Fibroblast of skin of left biceps (primary cell): Measurements from ENCODE around the gene HOXA5.

ENCODE experiments used
- DNase-seq, 2 experiments: peaks; one replicate each; pipeline ENCODE4 v3.0.0-alpha.2; 2013; ENCODE audit warnings: low read depth in 2 of 2

Gene HOXA5

GRCh38 chr7:27134392-27134791 is 9.1 kb downstream of the HOXA5 start:
- peak in 1 of 2 experiments; percentile 68 for DNase-seq

DNA sequence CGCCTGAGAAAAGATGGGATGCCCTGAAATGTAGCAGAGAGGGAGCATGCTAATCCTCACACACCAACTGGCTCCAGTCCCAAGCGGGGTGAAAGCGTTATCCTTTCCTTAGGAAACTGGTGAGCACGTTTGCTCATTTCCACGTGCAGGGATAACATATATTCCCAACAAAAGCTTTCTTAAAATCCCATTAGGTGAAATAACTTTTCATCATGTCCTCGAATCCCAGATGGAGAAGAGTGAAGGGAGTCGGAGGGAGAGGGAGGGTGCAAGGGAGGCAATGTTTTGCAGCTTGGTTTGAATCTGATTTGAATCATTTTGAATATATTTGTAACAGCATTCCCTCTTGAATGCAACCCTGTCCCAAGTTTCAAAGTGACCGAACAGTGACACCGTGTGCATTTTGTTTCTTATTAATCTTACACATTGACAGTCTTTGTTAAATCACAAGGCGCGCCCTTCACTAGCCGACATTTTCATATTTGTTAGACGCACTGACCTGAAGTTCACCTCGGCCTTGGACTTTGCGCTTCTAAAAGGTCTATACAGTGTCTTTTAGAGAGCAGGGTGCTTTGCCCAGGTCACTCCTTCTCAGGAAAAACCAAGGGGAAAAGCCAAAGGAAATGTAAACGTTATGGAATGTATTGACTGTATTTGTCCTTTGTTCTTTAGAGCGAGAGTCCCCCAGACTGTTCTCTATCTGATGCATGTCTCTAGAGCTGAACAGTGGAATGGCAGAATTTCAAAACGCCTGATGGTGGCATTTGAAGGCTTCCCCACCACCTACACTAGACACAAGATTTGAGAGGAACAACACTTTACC is 9.9 kb downstream of the HOXA5 start:
- DNase-seq, result no peak

DNA sequence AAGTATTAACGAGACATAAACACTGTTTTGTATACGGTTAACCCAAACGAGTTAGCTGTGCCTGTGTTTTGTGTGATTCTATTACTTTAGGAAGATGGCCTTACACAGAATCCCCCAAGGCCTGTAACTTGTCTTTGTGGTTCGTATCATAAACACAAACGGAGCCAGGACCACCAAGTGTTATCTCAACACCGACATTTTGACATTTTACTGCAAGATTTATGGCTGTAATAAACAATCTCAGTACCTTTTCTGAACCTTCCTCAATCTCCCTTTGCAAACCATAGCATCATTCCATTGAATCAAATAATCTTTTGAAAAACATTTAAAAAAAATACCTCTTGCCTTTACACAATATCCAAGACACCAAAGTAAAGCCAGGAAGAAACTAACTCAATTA is 10.5 kb downstream of the HOXA5 start:
- DNase-seq, result no peak

DNA sequence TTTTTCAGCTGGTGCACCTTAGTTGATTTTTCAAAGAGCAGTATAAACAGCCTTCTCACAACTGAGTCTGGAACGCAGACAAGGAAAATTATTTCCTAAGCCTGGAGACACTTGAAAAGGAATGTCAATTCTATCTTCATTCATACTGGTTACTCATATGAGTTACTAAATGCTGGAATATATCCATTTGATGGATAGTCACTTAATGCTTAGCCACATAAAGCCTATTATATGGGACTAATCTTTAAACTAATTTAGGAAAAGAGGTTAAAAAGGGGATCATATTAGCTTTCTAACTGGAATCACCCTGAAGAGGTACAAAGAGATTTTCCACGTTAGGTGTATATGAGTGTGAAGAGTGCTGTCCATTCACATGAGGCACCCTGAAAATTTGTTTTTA is 11.3 kb downstream of the HOXA5 start:
- no peak for DNase-seq

DNA sequence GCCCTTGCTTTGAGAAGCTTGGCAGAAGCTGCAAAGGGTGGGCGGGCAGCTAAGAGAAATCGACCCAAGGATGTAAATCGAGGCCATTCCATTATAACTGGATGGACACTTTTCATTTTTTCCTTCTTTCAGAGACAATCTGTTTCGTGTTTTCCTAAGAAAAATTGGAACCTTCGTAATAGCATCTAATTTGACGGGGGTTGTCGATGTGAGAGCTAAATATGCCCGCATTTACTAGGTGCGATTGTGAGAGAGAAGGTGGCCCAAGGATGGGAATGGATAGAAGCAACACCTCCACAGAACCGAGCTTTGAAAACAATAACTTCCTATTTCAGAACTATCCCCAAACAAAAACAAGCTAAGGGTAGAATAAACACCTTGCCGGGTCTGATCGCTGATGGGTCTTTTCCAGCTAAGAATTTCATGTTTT is 12.1 kb downstream of the HOXA5 start:
- DNase-seq, result no peak

DNA sequence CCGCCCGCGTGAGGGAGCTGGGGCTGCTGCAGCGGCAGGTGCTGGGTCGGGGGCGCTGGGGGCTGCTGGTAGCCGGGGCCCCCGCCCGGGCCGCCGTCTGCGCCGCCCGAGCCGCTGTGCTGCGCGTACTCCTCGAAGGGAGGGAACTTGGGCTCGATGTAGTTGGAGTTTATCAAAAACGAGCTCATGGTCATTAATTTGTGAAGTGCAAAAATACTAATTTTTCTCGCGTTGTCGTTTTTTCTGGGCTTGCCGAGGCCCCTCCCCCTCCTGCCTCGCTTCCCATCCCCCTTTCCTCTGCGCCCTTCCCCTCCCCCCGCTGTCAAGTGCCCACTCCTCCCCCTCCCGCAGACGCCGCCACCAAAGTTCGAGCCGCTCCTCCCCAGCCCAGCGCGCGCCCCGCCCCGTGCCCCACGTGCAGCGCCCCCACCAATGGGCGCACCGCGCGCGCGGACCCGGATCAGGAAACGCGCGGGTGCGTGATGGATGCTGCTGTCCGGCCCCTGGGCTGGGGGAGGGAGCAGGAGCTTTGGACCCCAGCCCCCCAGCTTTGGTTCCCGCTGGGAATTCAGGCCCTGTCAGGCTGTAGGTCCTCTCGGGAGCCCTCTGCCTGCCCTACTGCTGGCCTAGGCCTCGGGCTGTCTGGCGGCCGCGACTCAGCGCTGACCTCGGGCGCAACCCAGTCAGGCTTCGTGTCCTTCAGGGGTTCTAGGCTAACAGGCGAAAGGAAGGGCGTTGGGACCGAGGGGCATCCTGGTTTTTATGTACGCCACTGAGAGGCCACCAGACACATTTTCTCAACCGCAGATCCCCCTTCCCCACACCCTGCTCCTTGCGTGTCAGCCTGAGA is 12.7 kb downstream of the HOXA5 start, which contains the start of gene HOXA4:
Gene HOXA4, minus strand, starts transcription at position 218 of the 850 bp plus-strand sequence. Its CDS starts 24 bp downstream, at position 194.
- peak; percentile 68 to 72 for DNase-seq

DNA sequence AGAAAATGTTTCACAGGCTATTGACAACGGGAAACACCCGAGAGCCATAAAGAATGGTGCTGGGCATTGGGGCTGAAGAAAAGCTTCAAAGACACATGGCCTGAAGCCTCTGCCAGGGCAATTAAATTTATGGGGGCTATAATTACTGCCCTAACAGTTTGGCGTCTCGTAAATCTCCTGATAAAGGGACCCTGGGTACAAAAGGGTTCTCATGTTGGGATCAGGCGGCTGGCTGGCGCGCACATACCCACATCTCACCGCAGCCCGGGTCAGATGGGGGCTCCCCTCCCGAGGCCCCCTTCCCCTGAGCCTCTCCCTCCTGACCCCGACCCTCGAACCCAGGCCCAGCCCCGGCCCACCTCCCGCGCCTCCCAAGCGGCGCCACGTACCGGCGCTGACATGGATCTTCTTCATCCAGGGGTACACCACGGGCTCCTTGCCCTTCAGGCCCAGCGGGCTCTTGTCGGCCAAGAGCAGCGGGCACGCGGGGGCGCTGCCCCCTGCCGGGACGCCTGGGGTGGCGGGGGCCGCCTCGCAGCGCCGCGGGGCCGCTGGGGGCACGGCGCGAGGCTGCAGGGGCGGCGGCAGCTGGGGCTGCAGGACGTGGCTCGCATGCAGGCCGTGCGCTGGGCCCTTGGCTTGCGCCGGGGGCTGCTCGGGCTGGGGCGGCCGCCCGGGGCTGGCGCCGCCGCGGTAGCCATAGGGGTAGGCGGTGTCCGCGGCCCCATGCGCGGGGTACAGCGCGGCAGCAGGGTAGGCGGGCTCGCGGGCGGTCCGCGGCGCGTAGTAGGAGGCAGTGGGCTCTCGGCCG is 13.5 kb downstream of the HOXA5 start:
- no peak for DNase-seq

- no peak for DNase-seq
Observed at GRCh38 chr7:27128776-27129728, 14.4 kb downstream of the HOXA5 start.

DNA sequence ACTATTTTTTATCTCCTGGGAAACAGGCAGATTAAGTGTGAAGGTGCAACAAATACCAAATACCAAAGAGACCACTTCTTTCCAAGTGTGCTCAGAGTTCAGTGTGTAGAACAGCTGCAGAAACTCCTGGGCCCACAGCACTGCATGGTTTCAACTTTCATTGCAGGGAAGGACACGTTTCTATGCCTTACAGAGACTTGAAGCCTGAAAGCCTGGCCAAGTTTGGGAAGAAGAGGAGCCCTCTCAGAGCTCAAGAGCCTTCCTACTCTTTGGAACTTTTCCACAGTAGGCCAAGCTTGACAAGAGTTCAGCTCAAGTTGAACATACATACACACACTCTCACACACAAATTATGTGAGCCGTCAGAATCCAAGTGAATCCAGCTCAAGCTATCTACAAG is 15.4 kb downstream of the HOXA5 start:
- DNase-seq, result no peak

DNA sequence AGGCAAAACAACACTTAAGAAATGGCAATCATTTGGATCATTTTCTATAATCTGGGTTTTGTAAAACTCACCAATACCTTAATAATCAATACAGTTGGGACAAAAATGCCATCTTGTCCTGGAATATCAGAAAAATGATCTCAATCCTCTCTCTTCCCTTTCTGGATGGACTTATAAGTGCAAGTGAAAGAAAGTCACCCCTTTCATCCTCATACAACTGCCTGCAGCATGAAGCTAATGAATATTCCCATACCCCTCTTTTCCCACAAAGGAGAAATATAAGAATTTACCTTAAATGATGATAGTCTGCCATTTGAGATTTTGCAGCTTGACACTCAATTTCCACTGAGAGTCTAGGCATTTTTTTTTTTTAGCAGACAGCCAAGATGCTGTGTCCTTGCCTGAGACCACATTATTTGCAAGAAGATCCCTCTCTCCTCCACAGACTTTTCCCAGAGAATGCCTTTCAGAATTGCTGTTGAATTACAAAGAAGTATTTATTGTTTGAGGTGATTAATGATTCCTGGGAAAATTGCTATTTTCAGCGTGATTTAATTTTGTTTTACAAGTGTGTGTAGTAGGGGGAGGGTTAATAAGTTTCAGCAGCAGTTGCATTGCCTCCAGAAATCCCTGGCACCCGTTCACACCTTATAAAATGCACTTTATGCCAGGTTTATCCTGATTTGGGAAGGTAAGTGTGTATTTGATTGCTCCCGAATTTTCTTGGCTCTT is 16.7 kb downstream of the HOXA5 start:
- DNase-seq, result no peak

- DNase-seq, result no peak
Observed at GRCh38 chr7:27125986-27126394, 17.5 kb downstream of the HOXA5 start.

GRCh38 chr7:27124902-27125689 is 18.4 kb downstream of the HOXA5 start:
- no peak for DNase-seq

- no peak for DNase-seq
Observed at GRCh38 chr7:27124096-27124901, 19.2 kb downstream of the HOXA5 start.

DNA sequence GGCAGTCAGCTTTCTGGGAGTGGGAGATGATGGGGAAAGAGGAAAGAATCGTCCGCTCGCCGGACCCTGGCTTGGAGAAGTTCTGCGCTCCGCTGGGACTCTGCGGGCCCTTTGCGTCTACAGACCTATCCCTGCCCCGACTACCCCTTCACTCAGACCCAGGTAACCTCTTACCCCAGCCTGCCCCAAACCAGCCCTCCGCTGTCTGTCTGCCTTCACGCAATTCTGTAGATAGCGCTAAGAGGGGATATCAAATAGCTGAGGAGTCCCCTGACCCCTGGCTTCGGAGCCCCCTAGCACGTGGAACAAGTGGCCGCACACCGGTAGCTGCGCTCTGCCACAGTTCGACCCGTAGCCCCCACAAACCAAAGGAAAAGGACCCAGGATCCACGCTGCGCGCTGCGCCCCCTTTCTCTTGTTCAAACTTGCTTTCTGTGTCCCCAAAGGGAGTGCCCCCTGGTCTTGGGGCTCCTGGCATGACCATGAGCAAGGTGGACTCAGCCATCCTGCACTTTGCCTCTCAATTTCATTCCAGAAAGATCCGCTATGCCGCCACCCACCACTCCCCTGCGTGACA is 19.9 kb downstream of the HOXA5 start:
- no peak for DNase-seq

- no peak for DNase-seq
Observed at GRCh38 chr7:27123007-27123476, 20.4 kb downstream of the HOXA5 start.

- no peak for DNase-seq
Observed at GRCh38 chr7:27122077-27122910, 21.2 kb downstream of the HOXA5 start.

DNA sequence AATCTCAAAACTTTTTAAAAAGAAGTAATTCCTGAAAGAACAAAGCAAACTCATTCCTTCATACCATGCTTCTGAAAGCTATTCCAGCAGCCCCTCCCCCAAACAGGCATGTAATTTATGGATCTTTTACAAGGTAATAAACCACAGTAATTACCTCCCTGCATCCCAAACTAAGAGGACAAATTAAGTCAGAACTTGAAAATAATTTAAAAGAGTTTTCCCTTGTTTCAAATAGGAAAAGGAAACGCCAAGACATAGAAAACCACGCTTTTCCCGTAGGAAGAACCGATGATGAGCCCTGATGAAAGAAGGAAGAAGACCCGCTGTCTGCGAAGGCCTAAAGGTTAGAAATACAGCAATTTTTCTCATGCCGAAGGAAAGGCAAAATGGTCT is 21.8 kb downstream of the HOXA5 start:
- DNase-seq, result no peak
